T-cell (primary cell): ENCODE results near the gene PDE4B. TPM values are rescaled to one million over a fixed set of nuclear protein-coding genes. Genes with fewer than 3 reads are reported as not detected.

Experiments used
- ATAC-seq, 4 experiments: fragments of 200-7000 bp in 3 of 4; fragments of 150-1000 bp in 1 of 4; cut with Tn5 transposase; replicated peaks in 1 of 4; 1 replicate in 3 of 4; 2 replicates in 1 of 4; pipeline ENCODE4 v1.10.0; 2021; ENCODE audit warnings: moderate library complexity in 3 of 4, mild to moderate bottlenecking in 2 of 4, moderate number of reproducible peaks in 1 of 4
- CTCF ChIA-PET, 2 donors: fragments of 300-600 bp; sonication (Branson Sonifier 250); formaldehyde crosslinking; loops; one replicate each; lab custom pipeline; 2022; ENCODE audit warnings: antibody characterized with exemption in 2 of 2; lab: Charles Lee
- POLR2A ChIA-PET, 2 donors: fragments of 300-600 bp; sonication (Branson Sonifier 250); formaldehyde crosslinking; loops; one replicate each; lab custom pipeline; 2022; ENCODE audit warnings: antibody characterized with exemption in 2 of 2; lab: Charles Lee
- DNase-seq, 35 experiments: peaks; one replicate each; pipeline versions ENCODE4 v3.0.0 to v3.0.0-alpha.2; 2013 to 2023
- H3K27ac ChIP-seq: one replicate; pipeline ENCODE4 v1.5.1; 2013; ENCODE audit warnings: low read length
- H3K27me3 ChIP-seq, 2 experiments: replicated peaks in 1 of 2; 1 replicate in 1 of 2; 2 replicates in 1 of 2; pipeline versions ENCODE4 v1.6.1 to v1.7.0; 2013; ENCODE audit warnings: low read length in 1 of 2, mixed read lengths in 1 of 2; ENCODE audit not compliant: control insufficient read depth in 2 of 2, insufficient read depth in 2 of 2; ENCODE audit errors: extremely low read depth in 1 of 2
- H3K36me3 ChIP-seq, 2 donors: 1 replicate in 1 of 2; 2 replicates in 1 of 2; pipeline versions ENCODE4 v1.6.1 to v1.7.0; 2013; ENCODE audit warnings: low read length in 1 of 2; ENCODE audit not compliant: control insufficient read depth in 2 of 2, insufficient read depth in 1 of 2; ENCODE audit errors: extremely low read depth in 1 of 2
- H3K4me1 ChIP-seq, 2 experiments: 1 replicate in 1 of 2; 2 replicates in 1 of 2; pipeline versions ENCODE4 v1.6.1 to v1.7.0; 2013; ENCODE audit warnings: low read length in 2 of 2, mixed read lengths in 1 of 2; ENCODE audit not compliant: insufficient read depth in 2 of 2, control insufficient read depth in 1 of 2; ENCODE audit errors: extremely low read depth in 1 of 2
- H3K4me3 ChIP-seq, 2 donors: 1 replicate in 1 of 2; 2 replicates in 1 of 2; pipeline versions ENCODE4 v1.5.1 to v1.7.0; 2013; ENCODE audit warnings: mild to moderate bottlenecking in 2 of 2, low read length in 1 of 2, moderate library complexity in 1 of 2; ENCODE audit not compliant: control insufficient read depth in 1 of 2; ENCODE audit errors: extremely low read depth in 1 of 2
- H3K9me3 ChIP-seq: 2 replicates; pipeline ENCODE4 v1.7.0; 2013
- H3K27ac Mint-ChIP-seq, 2 donors: one replicate each; pipeline ENCODE4 v1.8.0; 2020 to 2021; ENCODE audit warnings: mild to moderate bottlenecking in 2 of 2, mixed read lengths in 2 of 2
- H3K27me3 Mint-ChIP-seq, 2 donors: one replicate each; pipeline ENCODE4 v1.8.0; 2021 to 2022; ENCODE audit warnings: mixed read lengths in 2 of 2
- H3K36me3 Mint-ChIP-seq: one replicate; pipeline ENCODE4 v1.8.0; 2021; ENCODE audit warnings: mixed read lengths
- H3K4me1 Mint-ChIP-seq, 3 donors: one replicate each; pipeline ENCODE4 v1.8.0; 2020 to 2022; ENCODE audit warnings: mixed read lengths in 3 of 3, mild to moderate bottlenecking in 1 of 3
- H3K4me3 Mint-ChIP-seq, 3 donors: one replicate each; pipeline ENCODE4 v1.8.0; 2020 to 2022; ENCODE audit warnings: mild to moderate bottlenecking in 3 of 3, mixed read lengths in 3 of 3, moderate library complexity in 3 of 3
- H3K9me3 Mint-ChIP-seq, 3 donors: one replicate each; pipeline ENCODE4 v1.8.0; 2020 to 2022; ENCODE audit warnings: mixed read lengths in 3 of 3
- WGBS: methylation state at CpG from one replicate; pipeline ENCODE4 v1.1.5; 2013; ENCODE audit warnings: missing lambda C conversion rate; ENCODE audit not compliant: insufficient coverage; 5-methylcytosine and 5-hydroxymethylcytosine counted together
- total RNA-seq, 35 experiments: library from RNA in 6 of 35; stranded (reverse) in 6 of 35; fragments of 120-200 nt in 1 of 35; gene quantifications; one replicate each; pipeline versions ENCODE4 v1.2.1 to v1.2.4 and lab custom pipeline; 2013 to 2026

PDE4B gene
- total RNA-seq, 5 donors from 2014 or later (not counting 1 experiment from before 2014, with no cell fraction given), result 46.3 to 103 (median 54.1) TPM

GRCh38 chr1:65799601-65800000, 6.9 kb downstream of the PDE4B start:
- Mint-ChIP-seq H3K27me3 (peaks cover 14 to 24% of the 10 kb centered on the region in 2 donors), H3K9me3 (no peaks in the 10 kb centered on the region), H3K27ac (no peak overlapping the region), H3K4me1 (no peaks in the 10 kb centered on the region), H3K36me3 (no peaks in the 10 kb centered on the region), H3K4me3 (no peak overlapping the region)
- Histone ChIP-seq H3K36me3 (no peaks in the 10 kb centered on the region), H3K27me3 (no peaks in the 10 kb centered on the region), H3K9me3 (no peaks in the 10 kb centered on the region), H3K4me1 (no peaks in the 10 kb centered on the region), H3K27ac (no peak overlapping the region), H3K4me3 (no peak overlapping the region)
- DNase-seq (no peak), ATAC-seq (no peak)
- CTCF ChIA-PET, result no interaction called here
- POLR2A ChIA-PET, result no interaction called here
- WGBS, result no CpG with 5 or more reads among the region's 1 CpG

- Mint-ChIP-seq H3K4me3 (no peak overlapping the region), H3K4me1 (no peaks in the 10 kb centered on the region), H3K9me3 (no peaks in the 10 kb centered on the region), H3K36me3 (no peaks in the 10 kb centered on the region), H3K27ac (no peak overlapping the region), H3K27me3 (peaks cover 0 to 37% of the 10 kb centered on the region in 2 donors)
- H3K36me3 ChIP-seq, result no peaks in the 10 kb centered on the region
- no peaks in the 10 kb centered on the region for H3K4me1 ChIP-seq
- no peaks in the 10 kb centered on the region for H3K9me3 ChIP-seq
- ATAC-seq, result no peak
- no peak for DNase-seq
- no peaks in the 10 kb centered on the region for H3K27me3 ChIP-seq
- ChIA-PET CTCF (no interaction called here), POLR2A (no interaction called here)
- H3K27ac ChIP-seq, result no peak overlapping the region
- no peak overlapping the region for H3K4me3 ChIP-seq
- no CpG with 5 or more reads among the region's 1 CpG for WGBS
These were observed 11.9 kb downstream of the PDE4B start for GRCh38 chr1:65804584-65804983.

GRCh38 chr1:65812065-65812464, 19.4 kb downstream of the PDE4B start:
- Mint-ChIP-seq H3K9me3 (no peaks in the 10 kb centered on the region), H3K36me3 (no peaks in the 10 kb centered on the region), H3K4me1 (peaks cover 0 to 5% (median 4%) of the 10 kb centered on the region in 3 donors), H3K27ac (peak overlapping the region in 1 of 2 donors; percentile 40), H3K27me3 (peaks cover 7 to 16% of the 10 kb centered on the region in 2 donors), H3K4me3 (no peak overlapping the region)
- Histone ChIP-seq H3K4me3 (no peak overlapping the region), H3K27ac (no peak overlapping the region), H3K9me3 (no peaks in the 10 kb centered on the region), H3K27me3 (peaks cover 0 to 3% of the 10 kb centered on the region in 2 experiments), H3K4me1 (no peaks in the 10 kb centered on the region), H3K36me3 (no peaks in the 10 kb centered on the region)
- ATAC-seq (peak in 3 of 4 experiments; percentile 23 to 31 (median 24)), DNase-seq (peak in 2 of 35 experiments; percentile 12 to 15)
- ChIA-PET CTCF (no interaction called here), POLR2A (no interaction called here)
- 0% methylated on average over 1 of the region's 1 CpG for WGBS

GRCh38 chr1:65813956-65814355, 21.3 kb downstream of the PDE4B start:
- no peak for ATAC-seq
- WGBS, result 60% methylated on average over 1 of the region's 3 CpGs
- no peaks in the 10 kb centered on the region for H3K9me3 Mint-ChIP-seq

GRCh38 chr1:65814752-65815151, 22.1 kb downstream of the PDE4B start:
- H3K27me3 ChIP-seq, result peaks cover 0 to 3% of the 10 kb centered on the region in 2 experiments
- no peak overlapping the region for H3K27ac ChIP-seq
- peaks cover 2 to 7% of the 10 kb centered on the region in 2 donors for H3K27me3 Mint-ChIP-seq
- no peak overlapping the region for H3K4me3 Mint-ChIP-seq
- H3K4me3 ChIP-seq, result no peak overlapping the region
- DNase-seq, result no peak
- ChIA-PET POLR2A (no interaction called here), CTCF (no interaction called here)
- H3K4me1 ChIP-seq, result no peaks in the 10 kb centered on the region
- H3K9me3 ChIP-seq, result no peaks in the 10 kb centered on the region
- no peaks in the 10 kb centered on the region for H3K36me3 ChIP-seq
- H3K27ac Mint-ChIP-seq, result no peak overlapping the region
- no CpG with 5 or more reads among the region's 3 CpGs for WGBS
- peaks cover 0 to 5% (median 4%) of the 10 kb centered on the region in 3 donors for H3K4me1 Mint-ChIP-seq
- no peak for ATAC-seq
- no peaks in the 10 kb centered on the region for H3K9me3 Mint-ChIP-seq
- no peaks in the 10 kb centered on the region for H3K36me3 Mint-ChIP-seq

More at GRCh38 chr1:65813956-65814355, 21.3 kb downstream of the PDE4B start:
- Mint-ChIP-seq H3K27me3 (peaks cover 0 to 7% of the 10 kb centered on the region in 2 donors), H3K36me3 (no peaks in the 10 kb centered on the region), H3K4me1 (peaks cover 0 to 5% (median 4%) of the 10 kb centered on the region in 3 donors), H3K4me3 (no peak overlapping the region), H3K27ac (no peak overlapping the region)
- Histone ChIP-seq H3K36me3 (no peaks in the 10 kb centered on the region), H3K27ac (no peak overlapping the region), H3K4me3 (no peak overlapping the region), H3K27me3 (peaks cover 0 to 3% of the 10 kb centered on the region in 2 experiments), H3K9me3 (no peaks in the 10 kb centered on the region), H3K4me1 (no peaks in the 10 kb centered on the region)
- POLR2A ChIA-PET, result interaction anchor here in 1 of 2 donors (0.7 kb wide), 1 partner anchor 212 kb away, joined by 8 read pairs; no protein-coding TSS in a partner anchor
- CTCF ChIA-PET, result interaction anchor here in 1 of 2 donors (0.7 kb wide), 1 partner anchor 166 kb away, joined by 3 read pairs; no protein-coding TSS in a partner anchor
- DNase-seq, result no peak

- no peaks in the 10 kb centered on the region for H3K4me1 ChIP-seq
- no peak overlapping the region for H3K27ac ChIP-seq
- POLR2A ChIA-PET, result no interaction called here
- H3K9me3 Mint-ChIP-seq, result no peaks in the 10 kb centered on the region
- no peaks in the 10 kb centered on the region for H3K9me3 ChIP-seq
- ATAC-seq (no peak), DNase-seq (no peak)
- peaks cover 3 to 5% of the 10 kb centered on the region in 2 donors for H3K27me3 Mint-ChIP-seq
- H3K36me3 Mint-ChIP-seq, result no peaks in the 10 kb centered on the region
- CTCF ChIA-PET, result no interaction called here
- H3K27me3 ChIP-seq, result peaks cover 0 to 3% of the 10 kb centered on the region in 2 experiments
- H3K4me1 Mint-ChIP-seq, result no peaks in the 10 kb centered on the region
- no peak overlapping the region for H3K27ac Mint-ChIP-seq
- no peak overlapping the region for H3K4me3 Mint-ChIP-seq
- no peak overlapping the region for H3K4me3 ChIP-seq
- no peaks in the 10 kb centered on the region for H3K36me3 ChIP-seq
These were observed 25.2 kb downstream of the PDE4B start for GRCh38 chr1:65817891-65818290.
